Mesodermal cell (in vitro differentiated cells): ENCODE results near the gene ABR.
"Not testable (repeated sequence)": the region's sequence is repeated elsewhere in the genome, so short reads cannot be mapped to it uniquely, and the experiment has no call there.

Experiments used
- H3K27ac ChIP-seq: 2 replicates; pipeline ENCODE4 v1.7.0; 2013; ENCODE audit warnings: mild to moderate bottlenecking, low read depth, low read length, moderate library complexity; ENCODE audit not compliant: severe bottlenecking
- H3K36me3 ChIP-seq: 2 replicates; pipeline ENCODE4 v1.7.1; 2013; ENCODE audit warnings: mild to moderate bottlenecking, low read length, moderate library complexity; ENCODE audit not compliant: control insufficient read depth, insufficient read depth
- H3K4me1 ChIP-seq: one replicate; pipeline ENCODE4 v1.7.1; 2013; ENCODE audit warnings: mild to moderate bottlenecking, low read length; ENCODE audit not compliant: insufficient read depth, control insufficient read depth, poor library complexity, severe bottlenecking
- H3K4me3 ChIP-seq: 2 replicates; pipeline ENCODE4 v1.7.0; 2013; ENCODE audit warnings: low read length, control low read depth, mild to moderate bottlenecking; ENCODE audit not compliant: insufficient read depth, poor library complexity, severe bottlenecking; ENCODE audit errors: extremely low read depth
- H3K9me3 ChIP-seq: 2 replicates; pipeline ENCODE4 v1.7.1; 2013; ENCODE audit warnings: mild to moderate bottlenecking, low read length, moderate library complexity; ENCODE audit not compliant: control insufficient read depth
- WGBS, 2 experiments: methylation state at CpG; one replicate each; pipeline ENCODE4 v1.1.5; 2013; ENCODE audit warnings: missing lambda C conversion rate in 2 of 2; ENCODE audit not compliant: insufficient coverage in 2 of 2; 5-methylcytosine and 5-hydroxymethylcytosine counted together

The ABR gene

GRCh38 chr17:1145311-1145986, 34.3 kb downstream of the ABR start:
- peaks cover 5% of the 10 kb centered on the region for H3K4me1 ChIP-seq
- H3K9me3 ChIP-seq, result no peaks in the 10 kb centered on the region
- H3K36me3 ChIP-seq, result no peaks in the 10 kb centered on the region
- no peak overlapping the region for H3K4me3 ChIP-seq
- no peak overlapping the region for H3K27ac ChIP-seq
- WGBS, 2 experiments, result 90 to 92% methylated on average over 7 to 10 of the region's 14 CpGs

DNA sequence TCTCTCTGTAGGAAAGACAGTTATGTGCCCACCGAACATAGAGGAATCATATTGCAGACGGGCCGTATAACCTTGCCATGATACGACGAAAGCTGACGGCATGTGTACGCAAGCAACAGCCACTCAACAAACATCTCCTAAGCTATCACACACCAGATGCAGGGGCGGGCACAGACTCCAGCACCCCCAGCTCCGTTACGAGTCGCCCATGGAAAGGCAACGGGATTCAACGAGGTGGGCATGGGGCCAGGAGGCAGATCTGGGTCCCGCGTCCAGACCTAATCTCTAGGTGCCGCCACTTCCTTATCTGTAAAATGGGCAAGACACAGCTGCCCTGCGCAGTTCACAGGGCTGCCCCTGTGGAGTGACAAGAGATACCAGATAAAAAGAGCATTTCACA, 35.6 kb downstream of the ABR start:
- H3K27ac ChIP-seq, result peak overlapping the region; percentile 69
- whole genome bisulfite sequencing, 2 experiments, result 93 to 96% methylated on average over 16 of the region's 17 CpGs
- peaks cover 5% of the 10 kb centered on the region for H3K4me1 ChIP-seq

GRCh38 chr17:1143573-1143972, 36.2 kb downstream of the ABR start:
- Histone ChIP-seq H3K4me3 (no peak overlapping the region), H3K27ac (peak overlapping the region; percentile 69), H3K4me1 (peaks cover 5% of the 10 kb centered on the region), H3K36me3 (no peaks in the 10 kb centered on the region), H3K9me3 (no peaks in the 10 kb centered on the region)
- 43 to 61% methylated on average over 5 to 10 of the region's 10 CpGs for WGBS, 2 experiments

More for the DNA sequence above, 35.6 kb downstream of the ABR start:
- H3K4me3 ChIP-seq, result no peak overlapping the region
- no peaks in the 10 kb centered on the region for H3K36me3 ChIP-seq
- no peaks in the 10 kb centered on the region for H3K9me3 ChIP-seq

DNA sequence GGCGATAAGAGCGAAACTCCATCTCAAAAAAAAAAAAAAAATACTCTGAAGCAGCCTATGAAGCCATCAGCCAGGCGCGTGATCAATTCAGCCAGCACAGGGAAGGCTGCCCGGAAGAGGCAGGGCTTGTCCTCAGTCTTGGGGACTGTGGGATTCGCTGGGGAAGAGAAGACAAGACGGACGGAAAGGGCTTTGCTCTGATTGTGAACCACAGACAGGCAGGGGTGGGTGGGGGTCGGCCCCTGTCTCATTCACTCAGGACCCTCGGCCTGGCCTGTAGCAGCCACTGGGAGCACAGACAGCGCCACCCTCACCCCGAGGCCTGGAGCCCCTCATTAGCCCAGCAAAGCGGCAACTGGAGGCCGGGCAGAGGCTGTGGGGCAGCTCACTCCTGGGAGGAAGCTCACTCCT, 37.2 kb downstream of the ABR start:
- Histone ChIP-seq H3K36me3 (no peaks in the 10 kb centered on the region), H3K9me3 (no peaks in the 10 kb centered on the region), H3K4me1 (peaks cover 5% of the 10 kb centered on the region), H3K4me3 (no peak overlapping the region), H3K27ac (no peak overlapping the region)
- 86 to 95% methylated on average over 7 to 12 of the region's 14 CpGs for WGBS, 2 experiments

- no peaks in the 10 kb centered on the region for H3K4me1 ChIP-seq
- no peak overlapping the region for H3K27ac ChIP-seq
- no peaks in the 10 kb centered on the region for H3K36me3 ChIP-seq
- H3K4me3 ChIP-seq, result no peak overlapping the region
- no peaks in the 10 kb centered on the region for H3K9me3 ChIP-seq
- 92 to 97% methylated on average over 15 of the region's 18 CpGs for WGBS, 2 experiments
These were observed 42.3 kb downstream of the ABR start for GRCh38 chr17:1137465-1137894.

DNA sequence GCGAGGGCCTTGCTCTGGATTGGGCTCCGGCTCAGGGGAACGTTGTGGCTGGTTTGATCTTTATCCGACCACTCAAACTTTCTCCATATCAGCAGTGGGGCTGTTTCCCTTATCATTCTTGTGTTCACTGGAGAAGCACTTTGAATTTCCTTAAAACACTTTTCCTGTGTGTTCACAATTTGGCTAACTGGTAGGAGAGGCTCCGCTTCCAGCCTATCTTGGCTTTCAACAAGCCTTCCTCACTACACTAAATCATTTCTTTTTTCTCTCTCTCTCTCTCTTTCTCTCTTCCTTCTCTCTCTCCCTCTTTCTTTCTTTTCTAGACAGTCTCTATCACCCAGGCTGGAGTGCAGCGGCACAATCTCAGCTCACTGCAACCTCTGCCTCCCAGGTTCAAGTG, 43.0 kb downstream of the ABR start:
- H3K4me1 ChIP-seq, result no peaks in the 10 kb centered on the region
- WGBS, 2 experiments, result 96 to 97% methylated on average over 6 of the region's 6 CpGs
- H3K4me3 ChIP-seq, result no peak overlapping the region
- no peaks in the 10 kb centered on the region for H3K9me3 ChIP-seq
- no peak overlapping the region for H3K27ac ChIP-seq
- H3K36me3 ChIP-seq, result no peaks in the 10 kb centered on the region

- no peak overlapping the region for H3K4me3 ChIP-seq
- H3K27ac ChIP-seq, result no peak overlapping the region
- no peaks in the 10 kb centered on the region for H3K36me3 ChIP-seq
- WGBS, 2 experiments, result 86 to 91% methylated on average over 19 to 21 of the region's 29 CpGs
- no peaks in the 10 kb centered on the region for H3K9me3 ChIP-seq
- H3K4me1 ChIP-seq, result no peaks in the 10 kb centered on the region
These were observed 45.0 kb downstream of the ABR start for GRCh38 chr17:1134634-1135324.

GRCh38 chr17:1130191-1130590, 49.6 kb downstream of the ABR start:
- 78 to 98% methylated on average over 5 to 9 of the region's 11 CpGs for WGBS, 2 experiments
- Histone ChIP-seq H3K36me3 (no peaks in the 10 kb centered on the region), H3K4me1 (peaks cover 6% of the 10 kb centered on the region), H3K9me3 (peaks cover 4% of the 10 kb centered on the region), H3K27ac (no peak overlapping the region), H3K4me3 (no peak overlapping the region)

GRCh38 chr17:1128463-1128862, 51.3 kb downstream of the ABR start:
- not testable (repeated sequence) for H3K4me1 ChIP-seq, H3K36me3 ChIP-seq, H3K9me3 ChIP-seq, H3K27ac ChIP-seq, H3K4me3 ChIP-seq
- 97 to 100% methylated on average over 2 of the region's 6 CpGs for WGBS, 2 experiments

DNA sequence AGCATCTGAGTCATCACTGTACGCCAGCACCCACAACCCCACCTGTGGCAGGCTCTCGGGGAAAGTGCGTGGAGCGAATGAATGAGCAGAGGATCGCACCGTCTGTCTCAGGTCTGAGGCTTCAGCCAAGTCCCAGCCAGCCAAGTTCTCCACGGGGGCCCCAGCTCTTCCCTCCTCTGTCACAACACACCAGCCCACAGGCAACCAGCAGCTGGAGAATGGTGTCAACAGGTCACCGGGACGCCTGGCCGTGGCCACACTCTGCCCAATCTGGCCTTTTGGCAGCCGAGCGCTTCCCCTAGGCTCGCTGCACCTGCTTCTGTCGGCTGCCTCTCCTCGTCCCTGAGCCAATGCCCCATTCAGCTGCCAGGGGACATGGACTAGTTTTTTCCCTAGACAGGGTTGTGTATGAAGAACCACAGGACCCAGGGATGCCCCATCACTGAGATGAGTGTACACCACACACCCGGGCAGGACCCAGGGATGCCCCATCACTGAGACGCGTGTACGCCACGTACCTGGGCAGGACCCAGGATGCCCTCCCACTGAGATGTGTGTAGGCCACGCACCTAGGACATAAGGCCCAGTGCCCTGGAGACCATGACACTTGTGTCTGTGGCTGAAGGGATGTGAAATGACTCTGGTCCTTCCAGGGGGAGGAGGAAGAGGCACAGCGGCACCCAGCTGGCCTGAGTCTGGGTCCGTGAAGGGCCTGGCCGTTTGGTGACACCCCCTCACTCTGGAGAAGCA, 52.8 kb downstream of the ABR start:
- peaks cover 6% of the 10 kb centered on the region for H3K4me1 ChIP-seq
- no peak overlapping the region for H3K4me3 ChIP-seq
- no peaks in the 10 kb centered on the region for H3K36me3 ChIP-seq
- H3K9me3 ChIP-seq, result peaks cover 4% of the 10 kb centered on the region
- WGBS, 2 experiments, result 91 to 94% methylated on average over 23 of the region's 24 CpGs
- no peak overlapping the region for H3K27ac ChIP-seq
